ENCODE results near the gene ARHGAP44.

- TF ChIP-seq HOXA7 (CRISPR knock-in tag; IDR thresholded peaks at IDR 0.05) = no peak
- TF ChIP-seq PBX3 (CRISPR knock-in tag; IDR thresholded peaks at IDR 0.05; ENCODE audit: borderline replicate concordance) = no peak
- no peak for TF ChIP-seq CTCF (CRISPR knock-in tag; IDR thresholded peaks at IDR 0.05)
- no peak for TF ChIP-seq KDM5B (CRISPR knock-in tag; IDR thresholded peaks at IDR 0.05; ENCODE audit: borderline replicate concordance)
- TF ChIP-seq AFF4 (CRISPR knock-in tag; IDR thresholded peaks at IDR 0.05) = no peak
- no peak for TF ChIP-seq NFYB (CRISPR knock-in tag; IDR thresholded peaks at IDR 0.05)
- no peak for TF ChIP-seq ZNF274 (CRISPR knock-in tag; IDR thresholded peaks at IDR 0.05)
- no peak for TF ChIP-seq ZNF20 (CRISPR knock-in tag; IDR thresholded peaks at IDR 0.05)
These were observed 177.1 kb downstream of the ARHGAP44 start for GRCh38 chr17:12966413-12966812.

Measured in HepG2 (cell line).